Measurements from ENCODE around the gene ZNF780B.
A peak's percentile ranks its signal among the peaks of the same experiment; 100 is the strongest.

ZNF780B gene

DNA sequence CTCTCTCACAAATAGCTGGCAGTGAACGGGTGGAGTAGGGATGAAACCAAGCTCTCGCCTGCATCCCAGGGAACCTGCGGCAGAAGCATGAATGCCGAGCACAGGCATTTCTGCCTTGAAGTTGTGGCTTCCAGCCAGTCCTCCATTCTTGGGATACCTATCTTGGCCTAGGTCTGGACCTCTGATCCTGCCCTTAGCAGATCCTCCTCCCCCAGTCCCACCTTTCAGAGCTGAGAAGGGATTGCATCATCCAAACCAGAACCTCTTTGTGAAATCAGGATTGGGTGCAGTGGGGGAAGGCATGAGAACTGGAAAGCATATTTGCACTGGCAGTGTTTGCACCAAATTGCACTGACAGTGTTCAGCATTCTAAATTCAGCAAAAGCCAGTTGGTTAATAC, 28.9 kb upstream of the ZNF780B start:
- Histone ChIP-seq H3K9ac (ENCODE audit: low read depth, low read length) (no peak overlapping the region), H3K4me1 (ENCODE audit: control insufficient read depth, insufficient read depth, low read length) (peaks cover 9% of the 10 kb centered on the region; the same call in 1 of the 2 replicates), H3K4me3 (ENCODE audit: low read depth, low read length) (no peak overlapping the region), H3K27me3 (ENCODE audit: control insufficient read depth, insufficient read depth, low read length) (no peaks in the 10 kb centered on the region), H3K27ac (ENCODE audit: low read depth, low read length) (no peak overlapping the region), H3K36me3 (ENCODE audit: control insufficient read depth, insufficient read depth, low read length) (peaks cover 40% of the 10 kb centered on the region), H3K9me3 (ENCODE audit: control insufficient read depth, insufficient read depth, low read length) (peaks cover 6% of the 10 kb centered on the region; the same call in 1 of the 2 replicates)

- no peaks in the 10 kb centered on the region for H3K4me1 ChIP-seq (ENCODE audit: control insufficient read depth, insufficient read depth, low read length)
- H3K36me3 ChIP-seq (ENCODE audit: control insufficient read depth, insufficient read depth, low read length): peaks cover 60% of the 10 kb centered on the region
- H3K27ac ChIP-seq (ENCODE audit: low read depth, low read length): no peak overlapping the region
- no peak overlapping the region for H3K4me3 ChIP-seq (ENCODE audit: low read depth, low read length)
- peaks cover 36% of the 10 kb centered on the region for H3K9me3 ChIP-seq (ENCODE audit: control insufficient read depth, insufficient read depth, low read length)
- no peaks in the 10 kb centered on the region for H3K27me3 ChIP-seq (ENCODE audit: control insufficient read depth, insufficient read depth, low read length)
- no peak overlapping the region for H3K9ac ChIP-seq (ENCODE audit: low read depth, low read length)
These were observed 25.4 kb upstream of the ZNF780B start for GRCh38 chr19:40081411-40081810.

GRCh38 chr19:40080289-40080688, 24.3 kb upstream of the ZNF780B start:
- Histone ChIP-seq H3K36me3 (ENCODE audit: control insufficient read depth, insufficient read depth, low read length) (peaks cover 72% of the 10 kb centered on the region), H3K4me1 (ENCODE audit: control insufficient read depth, insufficient read depth, low read length) (no peaks in the 10 kb centered on the region), H3K27ac (ENCODE audit: low read depth, low read length) (no peak overlapping the region), H3K9ac (ENCODE audit: low read depth, low read length) (no peak overlapping the region), H3K4me3 (ENCODE audit: low read depth, low read length) (no peak overlapping the region), H3K27me3 (ENCODE audit: control insufficient read depth, insufficient read depth, low read length) (no peaks in the 10 kb centered on the region), H3K9me3 (ENCODE audit: control insufficient read depth, insufficient read depth, low read length) (peaks cover 48% of the 10 kb centered on the region)

- H3K27me3 ChIP-seq (ENCODE audit: control insufficient read depth, insufficient read depth, low read length): no peaks in the 10 kb centered on the region
- H3K27ac ChIP-seq (ENCODE audit: low read depth, low read length): no peak overlapping the region
- H3K9me3 ChIP-seq (ENCODE audit: control insufficient read depth, insufficient read depth, low read length): peaks cover 66% of the 10 kb centered on the region
- no peaks in the 10 kb centered on the region for H3K4me1 ChIP-seq (ENCODE audit: control insufficient read depth, insufficient read depth, low read length)
- H3K4me3 ChIP-seq (ENCODE audit: low read depth, low read length): no peak overlapping the region
- no peak overlapping the region for H3K9ac ChIP-seq (ENCODE audit: low read depth, low read length)
- H3K36me3 ChIP-seq (ENCODE audit: control insufficient read depth, insufficient read depth, low read length): peaks cover 81% of the 10 kb centered on the region
These were observed 22.3 kb upstream of the ZNF780B start for GRCh38 chr19:40078377-40078776.

DNA sequence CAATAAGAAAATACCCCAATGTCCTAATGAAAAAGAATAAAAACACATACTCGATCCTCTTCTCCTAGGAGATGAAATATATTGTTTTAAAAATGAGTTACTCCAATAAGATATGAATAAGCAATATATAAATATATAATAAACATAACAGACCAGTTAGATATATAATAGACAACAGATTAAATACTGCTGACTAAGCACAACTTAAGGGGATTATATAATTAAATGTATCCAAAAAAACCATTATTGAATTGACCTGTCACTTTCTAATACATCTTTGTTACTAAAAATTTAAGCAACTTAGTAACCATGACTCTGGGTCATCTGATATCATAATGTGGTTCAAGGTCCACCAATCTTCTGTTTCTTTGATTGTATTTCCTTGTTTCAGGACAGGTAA, 14.0 kb upstream of the ZNF780B start:
- no peaks in the 10 kb centered on the region for H3K4me1 ChIP-seq (ENCODE audit: control insufficient read depth, insufficient read depth, low read length)
- H3K4me3 ChIP-seq (ENCODE audit: low read depth, low read length): no peak overlapping the region
- H3K9me3 ChIP-seq (ENCODE audit: control insufficient read depth, insufficient read depth, low read length): peaks cover 56% of the 10 kb centered on the region
- H3K27ac ChIP-seq (ENCODE audit: low read depth, low read length): no peak overlapping the region
- H3K9ac ChIP-seq (ENCODE audit: low read depth, low read length): no peak overlapping the region
- H3K27me3 ChIP-seq (ENCODE audit: control insufficient read depth, insufficient read depth, low read length): no peaks in the 10 kb centered on the region
- peaks cover 21% of the 10 kb centered on the region for H3K36me3 ChIP-seq (ENCODE audit: control insufficient read depth, insufficient read depth, low read length)

GRCh38 chr19:40059624-40060023, 3.6 kb upstream of the ZNF780B start:
- peaks cover 28% of the 10 kb centered on the region for H3K9me3 ChIP-seq (ENCODE audit: control insufficient read depth, insufficient read depth, low read length)
- no peaks in the 10 kb centered on the region for H3K36me3 ChIP-seq (ENCODE audit: control insufficient read depth, insufficient read depth, low read length)
- H3K27me3 ChIP-seq (ENCODE audit: control insufficient read depth, insufficient read depth, low read length): no peaks in the 10 kb centered on the region
- no peak overlapping the region for H3K27ac ChIP-seq (ENCODE audit: low read depth, low read length)
- H3K4me3 ChIP-seq (ENCODE audit: low read depth, low read length): no peak overlapping the region
- H3K9ac ChIP-seq (ENCODE audit: low read depth, low read length): no peak overlapping the region
- peaks cover 7% of the 10 kb centered on the region; the same call in 1 of the 2 replicates for H3K4me1 ChIP-seq (ENCODE audit: control insufficient read depth, insufficient read depth, low read length)

- no peak overlapping the region for H3K27ac ChIP-seq (ENCODE audit: low read depth, low read length)
- H3K4me1 ChIP-seq (ENCODE audit: control insufficient read depth, insufficient read depth, low read length): peaks cover 7% of the 10 kb centered on the region; the same call in 1 of the 2 replicates
- H3K9me3 ChIP-seq (ENCODE audit: control insufficient read depth, insufficient read depth, low read length): peaks cover 20% of the 10 kb centered on the region
- H3K36me3 ChIP-seq (ENCODE audit: control insufficient read depth, insufficient read depth, low read length): no peaks in the 10 kb centered on the region
- H3K9ac ChIP-seq (ENCODE audit: low read depth, low read length): no peak overlapping the region
- H3K27me3 ChIP-seq (ENCODE audit: control insufficient read depth, insufficient read depth, low read length): no peaks in the 10 kb centered on the region
- H3K4me3 ChIP-seq (ENCODE audit: low read depth, low read length): peak overlapping the region; percentile 90; the same call in 1 of the 2 replicates
These were observed 1.1 kb upstream of the ZNF780B start for GRCh38 chr19:40057166-40057565.

- H3K27ac ChIP-seq (ENCODE audit: low read depth, low read length): no peak overlapping the region
- no peaks in the 10 kb centered on the region for H3K36me3 ChIP-seq (ENCODE audit: control insufficient read depth, insufficient read depth, low read length)
- H3K9ac ChIP-seq (ENCODE audit: low read depth, low read length): peak overlapping the region; percentile 24; the same call in 1 of the 2 replicates
- peak overlapping the region; percentile 90 for H3K4me3 ChIP-seq (ENCODE audit: low read depth, low read length)
- no peaks in the 10 kb centered on the region for H3K27me3 ChIP-seq (ENCODE audit: control insufficient read depth, insufficient read depth, low read length)
- H3K9me3 ChIP-seq (ENCODE audit: control insufficient read depth, insufficient read depth, low read length): peaks cover 19% of the 10 kb centered on the region
- H3K4me1 ChIP-seq (ENCODE audit: control insufficient read depth, insufficient read depth, low read length): peaks cover 7% of the 10 kb centered on the region; the same call in 1 of the 2 replicates
These were observed 474 bp upstream of the ZNF780B start for GRCh38 chr19:40056505-40056904.

GRCh38 chr19:40055049-40055448, 982 bp downstream of the ZNF780B start:
- H3K27ac ChIP-seq (ENCODE audit: low read depth, low read length): no peak overlapping the region
- peaks cover 7% of the 10 kb centered on the region; the same call in 1 of the 2 replicates for H3K4me1 ChIP-seq (ENCODE audit: control insufficient read depth, insufficient read depth, low read length)
- H3K4me3 ChIP-seq (ENCODE audit: low read depth, low read length): peak overlapping the region; percentile 90
- peaks cover 19% of the 10 kb centered on the region for H3K9me3 ChIP-seq (ENCODE audit: control insufficient read depth, insufficient read depth, low read length)
- H3K27me3 ChIP-seq (ENCODE audit: control insufficient read depth, insufficient read depth, low read length): no peaks in the 10 kb centered on the region
- H3K36me3 ChIP-seq (ENCODE audit: control insufficient read depth, insufficient read depth, low read length): no peaks in the 10 kb centered on the region
- H3K9ac ChIP-seq (ENCODE audit: low read depth, low read length): no peak overlapping the region

- no peaks in the 10 kb centered on the region for H3K27me3 ChIP-seq (ENCODE audit: control insufficient read depth, insufficient read depth, low read length)
- H3K9me3 ChIP-seq (ENCODE audit: control insufficient read depth, insufficient read depth, low read length): peaks cover 14% of the 10 kb centered on the region
- no peak overlapping the region for H3K9ac ChIP-seq (ENCODE audit: low read depth, low read length)
- H3K4me1 ChIP-seq (ENCODE audit: control insufficient read depth, insufficient read depth, low read length): peaks cover 7% of the 10 kb centered on the region; the same call in 1 of the 2 replicates
- peak overlapping the region; percentile 90 for H3K4me3 ChIP-seq (ENCODE audit: low read depth, low read length)
- no peak overlapping the region for H3K27ac ChIP-seq (ENCODE audit: low read depth, low read length)
- no peaks in the 10 kb centered on the region for H3K36me3 ChIP-seq (ENCODE audit: control insufficient read depth, insufficient read depth, low read length)
These were observed 1.4 kb downstream of the ZNF780B start for GRCh38 chr19:40054632-40055031.

- no peaks in the 10 kb centered on the region for H3K27me3 ChIP-seq (ENCODE audit: control insufficient read depth, insufficient read depth, low read length)
- peaks cover 4% of the 10 kb centered on the region; the same call in 1 of the 2 replicates for H3K36me3 ChIP-seq (ENCODE audit: control insufficient read depth, insufficient read depth, low read length)
- no peak overlapping the region for H3K9ac ChIP-seq (ENCODE audit: low read depth, low read length)
- H3K4me3 ChIP-seq (ENCODE audit: low read depth, low read length): no peak overlapping the region
- H3K9me3 ChIP-seq (ENCODE audit: control insufficient read depth, insufficient read depth, low read length): peaks cover 8% of the 10 kb centered on the region
- H3K27ac ChIP-seq (ENCODE audit: low read depth, low read length): no peak overlapping the region
- peaks cover 7% of the 10 kb centered on the region; the same call in 1 of the 2 replicates for H3K4me1 ChIP-seq (ENCODE audit: control insufficient read depth, insufficient read depth, low read length)
These were observed 2.5 kb downstream of the ZNF780B start for GRCh38 chr19:40053491-40053890.
